Sigmoid colon (tissue), 4 donors: ENCODE data around the gene CARD8.

Experiments
- EP300 ChIP-seq, 4 donors: sonication (generic); formaldehyde crosslinking; IDR thresholded peaks; one replicate each; pipeline ENCODE4 v1.6.1; 2017; ENCODE audit warnings: antibody characterized with exemption in 4 of 4
- POLR2A ChIP-seq, 2 donors: fragments of 450-650 bp; IDR thresholded peaks; one replicate each; pipeline ENCODE4 v1.6.1; 2016; ENCODE audit warnings: antibody characterized with exemption in 2 of 2, mild to moderate bottlenecking in 2 of 2, moderate library complexity in 2 of 2
- POLR2AphosphoS5 ChIP-seq, 4 donors: sonication (generic); formaldehyde crosslinking; IDR thresholded peaks; one replicate each; pipeline ENCODE4 v1.6.1; 2017; ENCODE audit warnings: antibody characterized with exemption in 4 of 4
- TF ChIP-seq, protein P1 (sequence below), 4 experiments: fragments of 450-650 bp in 3 of 4; fragments of 200-600 bp in 1 of 4; IDR thresholded peaks; one replicate each; pipeline ENCODE4 v1.5.1; 2016 to 2019; ENCODE audit warnings: antibody characterized with exemption in 4 of 4, mild to moderate bottlenecking in 3 of 4, moderate library complexity in 2 of 4

DNA sequence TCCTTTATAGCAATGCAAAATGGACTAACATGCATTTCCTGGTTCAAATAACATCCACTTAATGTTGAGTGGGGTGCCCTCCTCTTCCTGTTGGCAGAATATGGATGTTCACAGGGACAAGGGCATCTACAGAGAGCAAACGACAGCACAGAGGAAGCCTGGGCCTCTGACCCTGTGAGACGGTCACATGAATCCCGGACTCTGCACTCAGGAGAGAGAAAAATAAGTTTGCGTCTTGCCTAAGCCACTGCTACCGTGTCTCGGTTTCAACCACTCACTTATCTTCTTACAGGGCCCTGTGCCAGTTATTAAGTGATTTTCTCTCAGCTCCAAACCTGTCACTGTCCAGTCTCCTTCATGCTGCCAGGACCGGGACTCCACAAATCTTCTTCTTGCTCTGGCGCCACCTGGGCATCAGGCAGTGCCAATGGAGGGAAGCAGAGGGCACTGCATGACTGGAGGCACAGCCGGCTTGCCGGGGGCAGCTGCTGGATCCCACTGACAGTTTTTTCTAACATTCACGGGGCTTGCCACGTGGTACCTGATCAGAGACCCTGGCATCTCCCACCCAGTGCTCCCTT is 97.4 kb downstream of the CARD8 start:
- TF ChIP-seq, protein P1, sequence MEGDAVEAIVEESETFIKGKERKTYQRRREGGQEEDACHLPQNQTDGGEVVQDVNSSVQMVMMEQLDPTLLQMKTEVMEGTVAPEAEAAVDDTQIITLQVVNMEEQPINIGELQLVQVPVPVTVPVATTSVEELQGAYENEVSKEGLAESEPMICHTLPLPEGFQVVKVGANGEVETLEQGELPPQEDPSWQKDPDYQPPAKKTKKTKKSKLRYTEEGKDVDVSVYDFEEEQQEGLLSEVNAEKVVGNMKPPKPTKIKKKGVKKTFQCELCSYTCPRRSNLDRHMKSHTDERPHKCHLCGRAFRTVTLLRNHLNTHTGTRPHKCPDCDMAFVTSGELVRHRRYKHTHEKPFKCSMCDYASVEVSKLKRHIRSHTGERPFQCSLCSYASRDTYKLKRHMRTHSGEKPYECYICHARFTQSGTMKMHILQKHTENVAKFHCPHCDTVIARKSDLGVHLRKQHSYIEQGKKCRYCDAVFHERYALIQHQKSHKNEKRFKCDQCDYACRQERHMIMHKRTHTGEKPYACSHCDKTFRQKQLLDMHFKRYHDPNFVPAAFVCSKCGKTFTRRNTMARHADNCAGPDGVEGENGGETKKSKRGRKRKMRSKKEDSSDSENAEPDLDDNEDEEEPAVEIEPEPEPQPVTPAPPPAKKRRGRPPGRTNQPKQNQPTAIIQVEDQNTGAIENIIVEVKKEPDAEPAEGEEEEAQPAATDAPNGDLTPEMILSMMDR (IDR thresholded peaks at IDR 0.05) = no peak
- TF ChIP-seq POLR2A (IDR thresholded peaks at IDR 0.05) = no peak
- no peak for TF ChIP-seq POLR2AphosphoS5 (IDR thresholded peaks at IDR 0.05)
- TF ChIP-seq EP300 (IDR thresholded peaks at IDR 0.05) = no peak
